Measurements from ENCODE around the gene ACR.

DNA sequence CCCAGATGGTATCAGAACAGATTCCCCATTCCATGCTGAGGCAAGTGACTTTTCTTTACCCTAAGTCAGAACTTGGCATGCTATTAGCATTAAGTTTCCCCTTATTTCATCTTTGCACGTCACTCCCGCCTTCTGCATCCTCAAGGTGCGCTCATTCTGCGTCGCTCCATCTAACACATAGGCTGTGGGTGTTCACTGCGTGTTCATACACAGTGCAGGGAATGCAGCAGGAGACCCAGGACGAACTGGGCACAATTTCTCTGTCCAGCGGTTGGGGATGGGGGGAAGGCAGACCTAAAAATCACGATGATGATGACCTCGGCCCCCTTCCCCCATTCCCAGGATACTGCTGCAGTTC is 19.7 kb upstream of the ACR start:
- TF ChIP-seq, protein P1, sequence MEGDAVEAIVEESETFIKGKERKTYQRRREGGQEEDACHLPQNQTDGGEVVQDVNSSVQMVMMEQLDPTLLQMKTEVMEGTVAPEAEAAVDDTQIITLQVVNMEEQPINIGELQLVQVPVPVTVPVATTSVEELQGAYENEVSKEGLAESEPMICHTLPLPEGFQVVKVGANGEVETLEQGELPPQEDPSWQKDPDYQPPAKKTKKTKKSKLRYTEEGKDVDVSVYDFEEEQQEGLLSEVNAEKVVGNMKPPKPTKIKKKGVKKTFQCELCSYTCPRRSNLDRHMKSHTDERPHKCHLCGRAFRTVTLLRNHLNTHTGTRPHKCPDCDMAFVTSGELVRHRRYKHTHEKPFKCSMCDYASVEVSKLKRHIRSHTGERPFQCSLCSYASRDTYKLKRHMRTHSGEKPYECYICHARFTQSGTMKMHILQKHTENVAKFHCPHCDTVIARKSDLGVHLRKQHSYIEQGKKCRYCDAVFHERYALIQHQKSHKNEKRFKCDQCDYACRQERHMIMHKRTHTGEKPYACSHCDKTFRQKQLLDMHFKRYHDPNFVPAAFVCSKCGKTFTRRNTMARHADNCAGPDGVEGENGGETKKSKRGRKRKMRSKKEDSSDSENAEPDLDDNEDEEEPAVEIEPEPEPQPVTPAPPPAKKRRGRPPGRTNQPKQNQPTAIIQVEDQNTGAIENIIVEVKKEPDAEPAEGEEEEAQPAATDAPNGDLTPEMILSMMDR (IDR thresholded peaks at IDR 0.05; ENCODE audit: low read length), result no peak
- TF ChIP-seq EZH2 (optimal IDR thresholded peaks at IDR 0.05; ENCODE audit: low read depth, low read length), result no peak
